Skin of body (tissue), 2 donors: Measurements from ENCODE around the gene FMN1. TPM values are rescaled to one million over a fixed set of nuclear protein-coding genes. Genes with fewer than 3 reads are reported as not detected.

ENCODE experiments used
- DNase-seq: peaks from one replicate; lab custom pipeline; 2025; lab: John Stamatoyannopoulos, UW
- total RNA-seq: library from RNA; depleted of rRNA; stranded (reverse); fragments of >200 nt; gene quantifications from one replicate; pipeline ENCODE4 v1.2.3, GENCODE V29; 2014

FMN1 gene
- total RNA-seq, result 11.5 TPM

GRCh38 chr15:33194704-33195670 is at the start of gene FMN1:
Gene FMN1 (minus strand): TSS chr15:33194714. CDS start chr15:33154914, 39,800 bp downstream.
- peak; percentile 75 for DNase-seq

- no peak for DNase-seq
Measured at GRCh38 chr15:33243869-33244268, 49.4 kb upstream of the FMN1 start.

GRCh38 chr15:33243393-33243792 is 48.9 kb upstream of the FMN1 start:
- no peak for DNase-seq

GRCh38 chr15:33242669-33243191 is 48.2 kb upstream of the FMN1 start:
- DNase-seq, result no peak

GRCh38 chr15:33242165-33242564 is 47.7 kb upstream of the FMN1 start:
- DNase-seq, result no peak

GRCh38 chr15:33236841-33237509 is 42.5 kb upstream of the FMN1 start:
- no peak for DNase-seq

GRCh38 chr15:33234020-33234461 is 39.5 kb upstream of the FMN1 start:
- no peak for DNase-seq

- peak; percentile 3 for DNase-seq
Measured at GRCh38 chr15:33226559-33227181, 32.2 kb upstream of the FMN1 start.

- DNase-seq, result no peak
Measured at GRCh38 chr15:33218071-33218491, 23.6 kb upstream of the FMN1 start.

- no peak for DNase-seq
Measured at GRCh38 chr15:33215941-33216872, 21.7 kb upstream of the FMN1 start.

- no peak for DNase-seq
Measured at GRCh38 chr15:33211176-33211808, 16.8 kb upstream of the FMN1 start.

GRCh38 chr15:33209575-33210481 is 15.3 kb upstream of the FMN1 start:
- DNase-seq, result no peak

GRCh38 chr15:33207646-33208045 is 13.1 kb upstream of the FMN1 start:
- no peak for DNase-seq

- no peak for DNase-seq
Measured at GRCh38 chr15:33206366-33206765, 11.9 kb upstream of the FMN1 start.

GRCh38 chr15:33204926-33205325 is 10.4 kb upstream of the FMN1 start:
- no peak for DNase-seq

GRCh38 chr15:33204087-33204486 is 9.6 kb upstream of the FMN1 start:
- no peak for DNase-seq

GRCh38 chr15:33201491-33202231 is 7.1 kb upstream of the FMN1 start:
- no peak for DNase-seq

- no peak for DNase-seq
Measured at GRCh38 chr15:33200903-33201302, 6.4 kb upstream of the FMN1 start.
